ENCODE measurements around the gene CPN2. TPM values are rescaled to one million over a fixed set of nuclear protein-coding genes. Genes with fewer than 3 reads are reported as not detected.

Gene CPN2
- total RNA-seq, 1 donor from 2014 or later, result not detected

DNA sequence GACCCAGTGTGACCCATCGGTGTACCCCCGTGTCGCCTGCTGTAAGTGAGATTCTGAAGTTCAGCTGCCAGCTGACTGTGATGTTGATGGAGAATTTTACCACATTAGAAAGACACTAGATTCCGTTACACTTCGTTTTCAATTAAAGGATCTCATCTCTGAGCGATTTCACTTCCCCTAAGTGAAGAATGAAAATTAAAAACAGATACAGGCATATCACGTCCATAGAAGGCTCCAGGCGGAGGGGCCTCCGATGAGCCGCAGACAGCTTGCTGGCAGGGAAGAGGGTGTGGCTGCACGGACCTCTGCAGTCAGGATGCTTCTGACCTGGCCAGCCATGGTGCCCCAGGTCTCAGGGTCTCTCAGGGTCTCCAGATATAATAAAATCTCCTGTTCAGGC lies 6.6 kb upstream of the CPN2 start:
- Histone ChIP-seq H3K4me3 (no peak overlapping the region), H3K4me1 (no peaks in the 10 kb centered on the region), H3K36me3 (no peaks in the 10 kb centered on the region), H3K27ac (no peak overlapping the region), H3K27me3 (ENCODE audit: low read depth) (no peaks in the 10 kb centered on the region), H3K9me3 (no peaks in the 10 kb centered on the region)
- DNase-seq, result no peak
- intact Hi-C loops (cut with DNase I), result no loop called here
- no peak for ATAC-seq
- TF ChIP-seq, protein P1, sequence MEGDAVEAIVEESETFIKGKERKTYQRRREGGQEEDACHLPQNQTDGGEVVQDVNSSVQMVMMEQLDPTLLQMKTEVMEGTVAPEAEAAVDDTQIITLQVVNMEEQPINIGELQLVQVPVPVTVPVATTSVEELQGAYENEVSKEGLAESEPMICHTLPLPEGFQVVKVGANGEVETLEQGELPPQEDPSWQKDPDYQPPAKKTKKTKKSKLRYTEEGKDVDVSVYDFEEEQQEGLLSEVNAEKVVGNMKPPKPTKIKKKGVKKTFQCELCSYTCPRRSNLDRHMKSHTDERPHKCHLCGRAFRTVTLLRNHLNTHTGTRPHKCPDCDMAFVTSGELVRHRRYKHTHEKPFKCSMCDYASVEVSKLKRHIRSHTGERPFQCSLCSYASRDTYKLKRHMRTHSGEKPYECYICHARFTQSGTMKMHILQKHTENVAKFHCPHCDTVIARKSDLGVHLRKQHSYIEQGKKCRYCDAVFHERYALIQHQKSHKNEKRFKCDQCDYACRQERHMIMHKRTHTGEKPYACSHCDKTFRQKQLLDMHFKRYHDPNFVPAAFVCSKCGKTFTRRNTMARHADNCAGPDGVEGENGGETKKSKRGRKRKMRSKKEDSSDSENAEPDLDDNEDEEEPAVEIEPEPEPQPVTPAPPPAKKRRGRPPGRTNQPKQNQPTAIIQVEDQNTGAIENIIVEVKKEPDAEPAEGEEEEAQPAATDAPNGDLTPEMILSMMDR (IDR thresholded peaks at IDR 0.05), result no peak

- Histone ChIP-seq H3K4me1 (no peaks in the 10 kb centered on the region), H3K36me3 (no peaks in the 10 kb centered on the region), H3K27me3 (ENCODE audit: low read depth) (no peaks in the 10 kb centered on the region), H3K4me3 (no peak overlapping the region), H3K9me3 (no peaks in the 10 kb centered on the region), H3K27ac (no peak overlapping the region)
- intact Hi-C loops (cut with DNase I), result no loop called here
- TF ChIP-seq, protein P1 (IDR thresholded peaks at IDR 0.05), result no peak
- DNase-seq (no peak), ATAC-seq (no peak)
Measured at GRCh38 chr3:194355379-194355778, 4.3 kb upstream of the CPN2 start.

DNA sequence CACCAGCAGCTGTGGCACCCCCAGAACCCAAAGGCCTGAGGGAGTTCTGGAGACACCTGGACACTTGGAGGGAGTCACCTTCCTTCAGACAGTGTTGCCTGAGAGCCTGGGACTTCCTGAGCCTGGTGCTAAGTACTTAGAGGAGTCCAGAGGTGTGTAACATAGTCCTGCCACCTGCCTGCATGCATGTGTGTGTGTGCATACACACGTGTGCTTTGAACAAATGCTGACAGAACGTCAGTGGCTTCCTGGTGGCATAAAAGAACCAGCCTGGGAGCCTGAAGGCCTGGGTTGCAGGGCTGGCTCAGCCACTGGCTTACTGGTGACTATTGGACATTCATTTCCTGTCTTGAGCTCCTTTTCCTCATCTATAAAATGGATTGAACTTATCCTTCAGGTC lies 3.2 kb upstream of the CPN2 start:
- no peak overlapping the region for H3K4me3 ChIP-seq
- DNase-seq, result no peak
- TF ChIP-seq, protein P1 (IDR thresholded peaks at IDR 0.05), result no peak

DNA sequence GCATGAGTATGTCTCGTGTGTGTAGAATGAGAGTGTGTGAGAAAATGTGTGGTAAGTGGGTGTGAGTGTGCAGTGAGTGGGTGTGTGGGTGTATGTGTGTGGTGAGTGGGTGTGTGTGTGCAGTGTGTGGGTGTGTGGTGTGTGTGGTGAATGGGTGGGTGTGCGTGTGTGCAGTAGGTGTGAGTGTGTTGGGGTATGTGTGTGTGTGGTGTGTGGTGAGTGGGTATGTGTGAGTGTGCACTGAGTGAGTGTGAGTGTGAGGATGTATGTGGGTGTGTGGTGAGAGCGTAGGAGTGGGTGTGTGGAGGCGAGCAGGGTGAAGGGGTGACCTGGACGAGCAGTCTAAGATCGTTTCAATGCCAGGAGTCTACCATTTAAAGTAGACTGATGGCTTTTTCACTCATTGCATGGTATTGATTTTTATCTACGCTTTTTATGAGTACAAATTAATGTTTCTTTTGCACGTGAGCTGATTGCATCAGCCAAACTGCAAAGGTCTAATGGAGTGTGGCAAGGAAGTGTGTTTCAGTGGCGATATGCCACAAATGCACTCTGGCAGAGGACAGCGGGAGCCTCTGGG lies 1.6 kb upstream of the CPN2 start:
- H3K27me3 ChIP-seq (ENCODE audit: low read depth), result no peaks in the 10 kb centered on the region
- H3K27ac ChIP-seq, result no peak overlapping the region
- TF ChIP-seq, protein P1 (IDR thresholded peaks at IDR 0.05), result no peak
- H3K4me1 ChIP-seq, result no peaks in the 10 kb centered on the region
- no peaks in the 10 kb centered on the region for H3K9me3 ChIP-seq
- ATAC-seq, result peak in 1 of 2 donors; percentile 17
- intact Hi-C loops (cut with DNase I), result no loop called here
- no peaks in the 10 kb centered on the region for H3K36me3 ChIP-seq
- H3K4me3 ChIP-seq, result no peak overlapping the region
- no peak for DNase-seq

More for the DNA sequence above, 3.2 kb upstream of the CPN2 start:
- Histone ChIP-seq H3K36me3 (no peaks in the 10 kb centered on the region), H3K9me3 (no peaks in the 10 kb centered on the region), H3K27ac (no peak overlapping the region), H3K4me1 (no peaks in the 10 kb centered on the region), H3K27me3 (ENCODE audit: low read depth) (no peaks in the 10 kb centered on the region)
- intact Hi-C loops (cut with DNase I), result no loop called here
- ATAC-seq, result no peak

DNA sequence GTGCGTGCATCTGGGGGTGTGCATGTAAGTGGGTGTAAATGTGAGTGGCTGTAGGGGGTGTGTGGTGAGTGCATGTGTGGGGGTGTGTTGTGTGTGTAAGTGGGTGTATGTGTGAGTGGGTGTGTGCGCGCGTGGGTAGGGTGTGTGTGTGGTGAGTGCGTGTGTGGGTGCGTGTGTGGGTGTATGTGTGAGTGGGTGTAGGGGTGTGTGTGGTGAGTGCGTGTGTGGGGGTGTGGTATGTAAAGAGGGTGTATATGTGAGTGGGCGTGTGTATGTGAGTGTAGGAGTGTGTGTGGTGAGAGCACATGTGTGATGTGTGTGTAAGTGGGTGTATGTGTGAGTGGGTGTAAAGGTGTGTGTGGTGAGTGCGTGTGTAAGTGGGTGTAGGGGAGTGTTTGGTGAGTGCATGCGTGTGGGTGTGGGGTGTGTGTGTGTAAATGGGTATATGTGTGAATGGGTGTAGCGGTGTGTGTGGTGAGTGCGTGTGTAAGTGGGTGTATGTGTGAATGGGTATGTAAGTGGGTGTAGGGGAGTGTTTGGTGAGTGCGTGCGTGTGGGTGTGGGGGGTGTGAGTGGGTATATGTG lies 916 bp upstream of the CPN2 start:
- no peaks in the 10 kb centered on the region for H3K9me3 ChIP-seq
- H3K4me1 ChIP-seq, result no peaks in the 10 kb centered on the region
- H3K27me3 ChIP-seq (ENCODE audit: low read depth), result no peaks in the 10 kb centered on the region
- intact Hi-C loops (cut with DNase I), result no loop called here
- TF ChIP-seq, protein P1 (IDR thresholded peaks at IDR 0.05), result no peak
- DNase-seq (no peak), ATAC-seq (peak in 1 of 2 donors; percentile 18)
- no peak overlapping the region for H3K27ac ChIP-seq
- no peaks in the 10 kb centered on the region for H3K36me3 ChIP-seq
- H3K4me3 ChIP-seq, result no peak overlapping the region
